ENCODE data around the gene NUMBL. TPM values are rescaled to one million over a fixed set of nuclear protein-coding genes. Genes with fewer than 3 reads are reported as not detected.

The NUMBL gene
- total and polyA plus RNA-seq, 4 donors = 1.1 to 4.6 (median 2.7) TPM

GRCh38 chr19:40692212-40692551, 1.7 kb upstream of the NUMBL start:
- no peaks in the 10 kb centered on the region for H3K9me3 ChIP-seq (ENCODE audit: control insufficient read depth in 4 of 4, low read length in 3 of 4)
- H3K4me3 ChIP-seq (ENCODE audit: low read depth in 1 of 3, low read length in 3 of 3) = no peak overlapping the region
- TF ChIP-seq TAF1 (conservative IDR thresholded peaks at IDR 0.05) (no peak), ATF3 (IDR thresholded peaks at IDR 0.05) (no peak), FOXA1 (IDR thresholded peaks at IDR 0.05) (no peak), GABPA (IDR thresholded peaks at IDR 0.05 in 1 of 2, conservative IDR thresholded peaks at IDR 0.05 in 1 of 2) (no peak), SP1 (IDR thresholded peaks at IDR 0.05) (no peak), HNF4A (conservative IDR thresholded peaks at IDR 0.05) (no peak), FOXA2 (IDR thresholded peaks at IDR 0.05) (no peak), RXRA (IDR thresholded peaks at IDR 0.05) (no peak), REST (IDR thresholded peaks at IDR 0.05) (no peak), HNF4G (IDR thresholded peaks at IDR 0.05) (no peak), CTCF (IDR thresholded peaks at IDR 0.05; ENCODE audit: low read depth, low read length, missing input control) (no peak), YY1 (IDR thresholded peaks at IDR 0.05) (no peak), EGR1 (IDR thresholded peaks at IDR 0.05; ENCODE audit: low read depth in 2 of 2) (no peak), JUND (IDR thresholded peaks at IDR 0.05) (no peak), RAD21 (IDR thresholded peaks at IDR 0.05) (no peak), ZBTB33 (IDR thresholded peaks at IDR 0.05) (no peak), MAX (IDR thresholded peaks at IDR 0.05) (no peak)
- H3K4me1 ChIP-seq (ENCODE audit: control insufficient read depth in 4 of 4, insufficient read depth in 4 of 4, low read length in 3 of 4) = peaks cover 0 to 15% (median 5%) of the 10 kb centered on the region in 4 donors
- no peak overlapping the region for H3K9ac ChIP-seq (ENCODE audit: low read depth in 1 of 2, low read length in 2 of 2)
- H3K36me3 ChIP-seq (ENCODE audit: control insufficient read depth in 4 of 4, insufficient read depth in 3 of 4, low read depth in 1 of 4, low read length in 3 of 4) = peaks cover 2 to 19% (median 4%) of the 10 kb centered on the region in 4 donors
- 92% methylated on average over 14 of the region's 14 CpGs for WGBS
- no peaks in the 10 kb centered on the region for H3K27me3 ChIP-seq (ENCODE audit: control insufficient read depth in 4 of 4, insufficient read depth in 4 of 4, low read length in 3 of 4)
- no peak overlapping the region for H3K27ac ChIP-seq (ENCODE audit: low read depth in 1 of 2, low read length in 2 of 2)
- DNase-seq (ENCODE audit: low spot score) = no peak

All from liver (tissue), 9 donors.